HUES64 (cell line): ENCODE data around the gene EED.
"Not testable (repeated sequence)": the region's sequence is repeated elsewhere in the genome, so short reads cannot be mapped to it uniquely, and the experiment has no call there.

Experiments
- H3K27ac ChIP-seq: 2 replicates; pipeline ENCODE4 v1.7.0; 2013; ENCODE audit warnings: low read depth, low read length, inconsistent platforms
- H3K27me3 ChIP-seq: 2 replicates; pipeline ENCODE4 v1.6.1; 2013; ENCODE audit warnings: mild to moderate bottlenecking, low read length; ENCODE audit not compliant: insufficient read depth
- H3K36me3 ChIP-seq: 2 replicates; pipeline ENCODE4 v1.6.1; 2013; ENCODE audit warnings: mild to moderate bottlenecking, low read length; ENCODE audit not compliant: insufficient read depth
- H3K4me1 ChIP-seq: 2 replicates; pipeline ENCODE4 v1.6.1; 2013; ENCODE audit warnings: mild to moderate bottlenecking, low read length, moderate library complexity; ENCODE audit not compliant: insufficient read depth
- H3K4me3 ChIP-seq: 2 replicates; pipeline ENCODE4 v1.5.1; 2013; ENCODE audit warnings: mild to moderate bottlenecking, low read length, moderate library complexity
- H3K9ac ChIP-seq: 2 replicates; pipeline ENCODE4 v1.6.1; 2013; ENCODE audit warnings: mild to moderate bottlenecking, low read depth, low read length
- H3K9me3 ChIP-seq: 2 replicates; pipeline ENCODE4 v1.6.1; 2013; ENCODE audit warnings: low read depth, low read length; ENCODE audit not compliant: insufficient read depth
- WGBS: fragments of 150-250, 120-280 bp; methylation state at CpG from one replicate; pipeline ENCODE4 v1.1.7; 2013; ENCODE audit warnings: missing lambda C conversion rate; 5-methylcytosine and 5-hydroxymethylcytosine counted together

EED gene

GRCh38 chr11:86219311-86220193, 25.0 kb upstream of the EED start:
- H3K36me3 ChIP-seq, result no peaks in the 10 kb centered on the region
- 98% methylated on average over 7 of the region's 7 CpGs for WGBS
- H3K4me1 ChIP-seq, result no peaks in the 10 kb centered on the region
- no peak overlapping the region for H3K4me3 ChIP-seq
- H3K9me3 ChIP-seq, result no peaks in the 10 kb centered on the region
- no peak overlapping the region for H3K27ac ChIP-seq
- H3K27me3 ChIP-seq, result no peaks in the 10 kb centered on the region
- H3K9ac ChIP-seq, result no peak overlapping the region

GRCh38 chr11:86220653-86221052, 23.9 kb upstream of the EED start:
- Histone ChIP-seq H3K9ac (no peak overlapping the region), H3K4me1 (no peaks in the 10 kb centered on the region), H3K36me3 (no peaks in the 10 kb centered on the region), H3K4me3 (no peak overlapping the region), H3K9me3 (peaks cover 4% of the 10 kb centered on the region; the same call in 1 of the 2 replicates), H3K27ac (no peak overlapping the region), H3K27me3 (no peaks in the 10 kb centered on the region)
- 100% methylated on average over 1 of the region's 1 CpG for WGBS

- Histone ChIP-seq H3K9me3 (peaks cover 4% of the 10 kb centered on the region; the same call in 1 of the 2 replicates), H3K4me1 (no peaks in the 10 kb centered on the region), H3K4me3 (no peak overlapping the region), H3K27ac (no peak overlapping the region), H3K9ac (no peak overlapping the region), H3K36me3 (no peaks in the 10 kb centered on the region), H3K27me3 (no peaks in the 10 kb centered on the region)
- 89% methylated on average over 2 of the region's 2 CpGs for WGBS
These were observed 22.5 kb upstream of the EED start for GRCh38 chr11:86222081-86222480.

GRCh38 chr11:86224575-86224974, 20.0 kb upstream of the EED start:
- H3K4me3 ChIP-seq, H3K36me3 ChIP-seq, H3K9me3 ChIP-seq, H3K27me3 ChIP-seq, H3K27ac ChIP-seq, H3K9ac ChIP-seq, H3K4me1 ChIP-seq: not testable (repeated sequence)
- 69% methylated on average over 4 of the region's 4 CpGs for WGBS

- not testable (repeated sequence) for H3K27ac ChIP-seq, H3K9ac ChIP-seq, H3K36me3 ChIP-seq, H3K27me3 ChIP-seq, H3K9me3 ChIP-seq, H3K4me1 ChIP-seq, H3K4me3 ChIP-seq
- 96% methylated on average over 3 of the region's 3 CpGs for WGBS
These were observed 19.2 kb upstream of the EED start for GRCh38 chr11:86225344-86225743.

GRCh38 chr11:86228269-86229038, 16.1 kb upstream of the EED start:
- H3K27ac ChIP-seq, result no peak overlapping the region
- H3K4me3 ChIP-seq, result no peak overlapping the region
- no peaks in the 10 kb centered on the region for H3K4me1 ChIP-seq
- H3K36me3 ChIP-seq, result no peaks in the 10 kb centered on the region
- H3K27me3 ChIP-seq, result no peaks in the 10 kb centered on the region
- H3K9ac ChIP-seq, result no peak overlapping the region
- 97% methylated on average over 2 of the region's 3 CpGs for WGBS
- peaks cover 4% of the 10 kb centered on the region; the same call in 1 of the 2 replicates for H3K9me3 ChIP-seq

- H3K27me3 ChIP-seq, H3K27ac ChIP-seq, H3K9me3 ChIP-seq, H3K4me3 ChIP-seq, H3K9ac ChIP-seq, H3K36me3 ChIP-seq, H3K4me1 ChIP-seq: not testable (repeated sequence)
- 96% methylated on average over 3 of the region's 3 CpGs for WGBS
These were observed 15.6 kb upstream of the EED start for GRCh38 chr11:86229039-86229330.

GRCh38 chr11:86230179-86230804, 14.3 kb upstream of the EED start:
- no peak overlapping the region for H3K9ac ChIP-seq
- H3K9me3 ChIP-seq, result peaks cover 3% of the 10 kb centered on the region; the same call in 1 of the 2 replicates
- 95% methylated on average over 1 of the region's 1 CpG for WGBS
- H3K27ac ChIP-seq, result no peak overlapping the region
- peaks cover 7% of the 10 kb centered on the region; the same call in 1 of the 2 replicates for H3K4me1 ChIP-seq
- no peak overlapping the region for H3K4me3 ChIP-seq
- H3K36me3 ChIP-seq, result no peaks in the 10 kb centered on the region
- H3K27me3 ChIP-seq, result no peaks in the 10 kb centered on the region

- Histone ChIP-seq H3K9me3 (no peaks in the 10 kb centered on the region), H3K27ac (no peak overlapping the region), H3K27me3 (no peaks in the 10 kb centered on the region), H3K36me3 (no peaks in the 10 kb centered on the region), H3K4me3 (no peak overlapping the region), H3K9ac (no peak overlapping the region), H3K4me1 (peaks cover 8% of the 10 kb centered on the region; the same call in 1 of the 2 replicates)
These were observed 13.6 kb upstream of the EED start for GRCh38 chr11:86230921-86231434.

GRCh38 chr11:86232556-86232955, 12.0 kb upstream of the EED start:
- Histone ChIP-seq H3K27ac (no peak overlapping the region), H3K9ac (no peak overlapping the region), H3K36me3 (no peaks in the 10 kb centered on the region), H3K4me3 (no peak overlapping the region), H3K4me1 (peaks cover 8% of the 10 kb centered on the region; the same call in 1 of the 2 replicates), H3K9me3 (no peaks in the 10 kb centered on the region), H3K27me3 (no peaks in the 10 kb centered on the region)

GRCh38 chr11:86234831-86235461, 9.6 kb upstream of the EED start:
- H3K9me3 ChIP-seq, result no peaks in the 10 kb centered on the region
- peaks cover 8% of the 10 kb centered on the region; the same call in 1 of the 2 replicates for H3K4me1 ChIP-seq
- no peaks in the 10 kb centered on the region for H3K36me3 ChIP-seq
- H3K27ac ChIP-seq, result no peak overlapping the region
- no peaks in the 10 kb centered on the region for H3K27me3 ChIP-seq
- H3K9ac ChIP-seq, result no peak overlapping the region
- no peak overlapping the region for H3K4me3 ChIP-seq
- whole genome bisulfite sequencing, result 50% methylated on average over 2 of the region's 2 CpGs
